GM19467 (cell line): Measurements from ENCODE around the gene PRKN.

Experiments
- ATAC-seq: cut with Tn5 transposase; IDR thresholded peaks from one replicate; pipeline ENCODE4 v1.9.1; 2021; ENCODE audit warnings: mild to moderate bottlenecking, moderate library complexity; ENCODE audit not compliant: unreplicated experiment

Gene PRKN

GRCh38 chr6:162256361-162256760, 471.2 kb downstream of the PRKN start:
- no peak for ATAC-seq

- no peak for ATAC-seq
Measured at GRCh38 chr6:162251257-162251656, 476.3 kb downstream of the PRKN start.

GRCh38 chr6:162249907-162250642, 477.5 kb downstream of the PRKN start:
- no peak for ATAC-seq

GRCh38 chr6:162245830-162246420, 481.6 kb downstream of the PRKN start:
- no peak for ATAC-seq

GRCh38 chr6:162244031-162244430, 483.5 kb downstream of the PRKN start:
- no peak for ATAC-seq

GRCh38 chr6:162242915-162243314, 484.7 kb downstream of the PRKN start:
- ATAC-seq: no peak

- no peak for ATAC-seq
Measured at GRCh38 chr6:162239330-162239729, 488.2 kb downstream of the PRKN start.

- ATAC-seq: no peak
Measured at GRCh38 chr6:162238675-162239074, 488.9 kb downstream of the PRKN start.

- no peak for ATAC-seq
Measured at GRCh38 chr6:162237331-162237730, 490.2 kb downstream of the PRKN start.

- no peak for ATAC-seq
Measured at GRCh38 chr6:162234631-162235030, 492.9 kb downstream of the PRKN start.

GRCh38 chr6:162230147-162230752, 497.3 kb downstream of the PRKN start:
- ATAC-seq: no peak

- ATAC-seq: no peak
Measured at GRCh38 chr6:162229093-162229492, 498.5 kb downstream of the PRKN start.

GRCh38 chr6:162226803-162227202, 500.8 kb downstream of the PRKN start:
- ATAC-seq: no peak

- ATAC-seq: no peak
Measured at GRCh38 chr6:162222521-162222920, 505.0 kb downstream of the PRKN start.

- ATAC-seq: no peak
Measured at GRCh38 chr6:162220876-162221275, 506.7 kb downstream of the PRKN start.

- ATAC-seq: no peak
Measured at GRCh38 chr6:162219266-162219665, 508.3 kb downstream of the PRKN start.

- no peak for ATAC-seq
Measured at GRCh38 chr6:162217811-162218493, 509.6 kb downstream of the PRKN start.

- no peak for ATAC-seq
Measured at GRCh38 chr6:162217058-162217457, 510.5 kb downstream of the PRKN start.

GRCh38 chr6:162211777-162212176, 515.8 kb downstream of the PRKN start:
- no peak for ATAC-seq

- ATAC-seq: no peak
Measured at GRCh38 chr6:162211022-162211421, 516.5 kb downstream of the PRKN start.

GRCh38 chr6:162203287-162203686, 524.3 kb downstream of the PRKN start:
- ATAC-seq: no peak
